ENCODE data around the gene CDK9. TPM values are rescaled to one million over a fixed set of nuclear protein-coding genes. Genes with fewer than 3 reads are reported as not detected.

The CDK9 gene
- total RNA-seq, 1 experiment from 2014 or later = 37.3 TPM

GRCh38 chr9:127803507-127804352 is 17.9 kb downstream of the CDK9 start:
- no peaks in the 10 kb centered on the region for H4K20me1 ChIP-seq (ENCODE audit: low read length)
- BruUV-seq (replicated peaks) = TSS peak; percentile 94
- POLR2A ChIA-PET (ENCODE audit: unreplicated experiment) = no interaction called here
- peaks cover 27% of the 10 kb centered on the region for H3K4me1 ChIP-seq (ENCODE audit: insufficient read depth, low read length)
- DNase-seq = peak; percentile 84
- H3K9me3 ChIP-seq (ENCODE audit: low read length) = no peaks in the 10 kb centered on the region
- ATAC-seq = peak; percentile 39
- H3K27me3 ChIP-seq (ENCODE audit: low read length) = no peaks in the 10 kb centered on the region
- peak overlapping the region; percentile 90 for H3K27ac ChIP-seq (ENCODE audit: low read length)
- TF ChIP-seq CTCF (conservative IDR thresholded peaks at IDR 0.05; ENCODE audit: low read depth, low read length) (no peak), EZH2 (IDR thresholded peaks at IDR 0.05; ENCODE audit: low read length, unreplicated experiment) (no peak), EZH2phosphoT487 (IDR thresholded peaks at IDR 0.05; ENCODE audit: borderline replicate concordance, low read length) (no peak)
- peaks cover 11% of the 10 kb centered on the region; the same call in 1 of the 2 replicates for H3K36me3 ChIP-seq (ENCODE audit: low read depth, low read length)
- peaks cover 36% of the 10 kb centered on the region for H3K79me2 ChIP-seq (ENCODE audit: low read length)
- H2AFZ ChIP-seq (ENCODE audit: low read length) = peak overlapping the region; percentile 46; the same call in 1 of the 2 replicates
- intact Hi-C loops (cut with micrococcal nuclease) = loop anchor here (5.0 kb wide), 1 partner anchor 109 kb away; no protein-coding TSS in a partner anchor
- CTCF ChIA-PET = no interaction called here
- peak overlapping the region; percentile 98 for H3K9ac ChIP-seq (ENCODE audit: low read length)
- H3K4me3 ChIP-seq (ENCODE audit: low read length) = peak overlapping the region; percentile 88
- no peaks in the 10 kb centered on the region for H3F3A ChIP-seq (ENCODE audit: low read length, unreplicated experiment)
- H3K9me2 ChIP-seq (replicated peaks; ENCODE audit: low read length) = no peaks in the 10 kb centered on the region
- H3K4me2 ChIP-seq (ENCODE audit: low read length) = peak overlapping the region; percentile 85

GRCh38 chr9:127805620-127806019 is 19.8 kb downstream of the CDK9 start:
- no peaks in the 10 kb centered on the region for H3K9me3 ChIP-seq (ENCODE audit: low read length)
- peaks cover 22% of the 10 kb centered on the region for H3K4me1 ChIP-seq (ENCODE audit: insufficient read depth, low read length)
- no peak for ATAC-seq
- H2AFZ ChIP-seq (ENCODE audit: low read length) = no peak overlapping the region
- H3F3A ChIP-seq (ENCODE audit: low read length, unreplicated experiment) = no peaks in the 10 kb centered on the region
- POLR2A ChIA-PET (ENCODE audit: unreplicated experiment) = interaction anchor here (0.7 kb wide), 1 partner anchor 148 kb away, joined by 5 read pairs; no protein-coding TSS in a partner anchor
- H3K9ac ChIP-seq (ENCODE audit: low read length) = no peak overlapping the region
- TF ChIP-seq EZH2 (IDR thresholded peaks at IDR 0.05; ENCODE audit: low read length, unreplicated experiment) (no peak), EZH2phosphoT487 (IDR thresholded peaks at IDR 0.05; ENCODE audit: borderline replicate concordance, low read length) (no peak), CTCF (conservative IDR thresholded peaks at IDR 0.05; ENCODE audit: low read depth, low read length) (peak; percentile 46; the same call in 1 of the 2 replicates)
- H3K27ac ChIP-seq (ENCODE audit: low read length) = no peak overlapping the region
- H3K36me3 ChIP-seq (ENCODE audit: low read depth, low read length) = peaks cover 11% of the 10 kb centered on the region; the same call in 1 of the 2 replicates
- no peaks in the 10 kb centered on the region for H3K27me3 ChIP-seq (ENCODE audit: low read length)
- H3K9me2 ChIP-seq (replicated peaks; ENCODE audit: low read length) = no peaks in the 10 kb centered on the region
- no peak overlapping the region for H3K4me3 ChIP-seq (ENCODE audit: low read length)
- H3K4me2 ChIP-seq (ENCODE audit: low read length) = no peak overlapping the region
- H4K20me1 ChIP-seq (ENCODE audit: low read length) = no peaks in the 10 kb centered on the region
- H3K79me2 ChIP-seq (ENCODE audit: low read length) = peaks cover 36% of the 10 kb centered on the region
- no peak for DNase-seq
- CTCF ChIA-PET = no interaction called here
- no TSS peak for BruUV-seq (replicated peaks)
- intact Hi-C loops (cut with micrococcal nuclease) = no loop called here

GRCh38 chr9:127806871-127807270 is 21.0 kb downstream of the CDK9 start:
- no peaks in the 10 kb centered on the region for H3F3A ChIP-seq (ENCODE audit: low read length, unreplicated experiment)
- ATAC-seq (no peak), DNase-seq (no peak)
- ChIA-PET CTCF (no interaction called here), POLR2A (ENCODE audit: unreplicated experiment) (no interaction called here)
- no peak overlapping the region for H3K4me3 ChIP-seq (ENCODE audit: low read length)
- no peak overlapping the region for H3K4me2 ChIP-seq (ENCODE audit: low read length)
- TF ChIP-seq EZH2phosphoT487 (IDR thresholded peaks at IDR 0.05; ENCODE audit: borderline replicate concordance, low read length) (no peak), CTCF (conservative IDR thresholded peaks at IDR 0.05; ENCODE audit: low read depth, low read length) (no peak), EZH2 (IDR thresholded peaks at IDR 0.05; ENCODE audit: low read length, unreplicated experiment) (no peak)
- peaks cover 15% of the 10 kb centered on the region for H3K4me1 ChIP-seq (ENCODE audit: insufficient read depth, low read length)
- H3K36me3 ChIP-seq (ENCODE audit: low read depth, low read length) = peaks cover 11% of the 10 kb centered on the region; the same call in 1 of the 2 replicates
- no TSS peak for BruUV-seq (replicated peaks)
- no peak overlapping the region for H2AFZ ChIP-seq (ENCODE audit: low read length)
- no peaks in the 10 kb centered on the region for H4K20me1 ChIP-seq (ENCODE audit: low read length)
- no peaks in the 10 kb centered on the region for H3K9me2 ChIP-seq (replicated peaks; ENCODE audit: low read length)
- intact Hi-C loops (cut with micrococcal nuclease) = no loop called here
- H3K9ac ChIP-seq (ENCODE audit: low read length) = no peak overlapping the region
- H3K27ac ChIP-seq (ENCODE audit: low read length) = no peak overlapping the region
- no peaks in the 10 kb centered on the region for H3K27me3 ChIP-seq (ENCODE audit: low read length)
- peaks cover 36% of the 10 kb centered on the region for H3K79me2 ChIP-seq (ENCODE audit: low read length)
- no peaks in the 10 kb centered on the region for H3K9me3 ChIP-seq (ENCODE audit: low read length)

All from PC-3 (cell line).